Measurements from ENCODE around the gene MBD4.

Gene MBD4

GRCh38 chr3:129463094-129463493 is 23.3 kb upstream of the MBD4 start:
- DNase-seq (no peak), ATAC-seq (no peak)

- DNase-seq (no peak), ATAC-seq (no peak)
These were observed 22.7 kb upstream of the MBD4 start for GRCh38 chr3:129462361-129462968.

GRCh38 chr3:129461461-129462146 is 21.9 kb upstream of the MBD4 start:
- no peak for DNase-seq

GRCh38 chr3:129461022-129461421 is 21.3 kb upstream of the MBD4 start:
- ATAC-seq (no peak), DNase-seq (no peak)

More at GRCh38 chr3:129461461-129462146, 21.9 kb upstream of the MBD4 start:
- ATAC-seq, result no peak

GRCh38 chr3:129460572-129460971 is 20.8 kb upstream of the MBD4 start:
- DNase-seq (no peak), ATAC-seq (no peak)

- ATAC-seq (no peak), DNase-seq (no peak)
These were observed 20.4 kb upstream of the MBD4 start for GRCh38 chr3:129460155-129460554.

- no peak for DNase-seq
- no peak for ATAC-seq
These were observed 14.0 kb upstream of the MBD4 start for GRCh38 chr3:129453732-129454131.

GRCh38 chr3:129449279-129450115 is 9.7 kb upstream of the MBD4 start:
- DNase-seq, result no peak
- ATAC-seq, result no peak

GRCh38 chr3:129448186-129448895 is 8.6 kb upstream of the MBD4 start:
- no peak for DNase-seq
- ATAC-seq, result no peak

- ATAC-seq (no peak), DNase-seq (no peak)
These were observed 7.2 kb upstream of the MBD4 start for GRCh38 chr3:129446926-129447325.

- no peak for ATAC-seq
These were observed 5.7 kb upstream of the MBD4 start for GRCh38 chr3:129445471-129445870.

GRCh38 chr3:129442947-129443346 is 3.2 kb upstream of the MBD4 start:
- no peak for DNase-seq
- ATAC-seq, result no peak

More at GRCh38 chr3:129445471-129445870, 5.7 kb upstream of the MBD4 start:
- DNase-seq, result no peak

- no peak for ATAC-seq
- DNase-seq, result no peak
These were observed 2.7 kb upstream of the MBD4 start for GRCh38 chr3:129442486-129442885.

GRCh38 chr3:129441782-129442181 is 2.0 kb upstream of the MBD4 start:
- ATAC-seq (no peak), DNase-seq (no peak)

- ATAC-seq (no peak), DNase-seq (no peak)
These were observed 1.5 kb upstream of the MBD4 start for GRCh38 chr3:129441215-129441614.

GRCh38 chr3:129440618-129441190 is 956 bp upstream of the MBD4 start:
- ATAC-seq, result no peak
- no peak for DNase-seq

- ATAC-seq (no peak), DNase-seq (peak; percentile 53)
These were observed 427 bp downstream of the MBD4 start for GRCh38 chr3:129439226-129439816.

- DNase-seq, result no peak
- no peak for ATAC-seq
These were observed 4.4 kb downstream of the MBD4 start for GRCh38 chr3:129435367-129435766.

- ATAC-seq (no peak), DNase-seq (no peak)
These were observed 5.6 kb downstream of the MBD4 start for GRCh38 chr3:129434140-129434539.

GRCh38 chr3:129433565-129433964 is 6.2 kb downstream of the MBD4 start:
- ATAC-seq, result no peak
- DNase-seq, result no peak

GRCh38 chr3:129432671-129433070 is 7.1 kb downstream of the MBD4 start:
- DNase-seq (no peak), ATAC-seq (no peak)

- DNase-seq, result no peak
- ATAC-seq, result no peak
These were observed 7.7 kb downstream of the MBD4 start for GRCh38 chr3:129432036-129432435.

Data from stimulated activated naive CD8-positive, alpha-beta T cell treated with anti-CD3 and anti-CD28 coated beads, Interleukin-15, Interleukin-2, amounts not matched to agents 100 U/mL and 50 U/mL, for 24 hours (primary cell).